NCI-H1417 treated with DMSO at 0.1 percent for 48 hours (cell line): ENCODE data around the gene GYG1.

Experiments
- DNase-seq: peaks from one replicate; lab custom pipeline; 2025; lab: John Stamatoyannopoulos, UW

Gene GYG1

DNA sequence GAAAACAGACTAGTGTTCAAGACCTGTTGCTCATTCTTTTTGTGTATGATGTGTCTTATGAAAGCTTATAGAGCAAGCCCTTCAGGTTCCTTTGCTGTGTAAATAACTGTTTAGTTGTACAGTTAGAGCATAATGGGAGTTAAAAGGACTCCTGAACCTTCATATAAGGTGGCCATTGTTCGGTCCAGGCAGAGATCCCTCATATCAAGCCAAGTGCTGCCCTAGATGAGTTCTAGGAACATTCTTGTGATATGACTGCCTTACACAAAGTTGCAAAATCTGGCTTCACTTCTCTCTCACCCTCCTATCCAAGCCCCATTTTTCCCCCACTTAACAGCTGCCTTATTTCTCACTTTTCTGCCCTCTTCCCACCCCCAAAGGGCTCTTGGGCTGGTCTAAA lies 26.9 kb downstream of the GYG1 start:
- DNase-seq, result no peak

DNA sequence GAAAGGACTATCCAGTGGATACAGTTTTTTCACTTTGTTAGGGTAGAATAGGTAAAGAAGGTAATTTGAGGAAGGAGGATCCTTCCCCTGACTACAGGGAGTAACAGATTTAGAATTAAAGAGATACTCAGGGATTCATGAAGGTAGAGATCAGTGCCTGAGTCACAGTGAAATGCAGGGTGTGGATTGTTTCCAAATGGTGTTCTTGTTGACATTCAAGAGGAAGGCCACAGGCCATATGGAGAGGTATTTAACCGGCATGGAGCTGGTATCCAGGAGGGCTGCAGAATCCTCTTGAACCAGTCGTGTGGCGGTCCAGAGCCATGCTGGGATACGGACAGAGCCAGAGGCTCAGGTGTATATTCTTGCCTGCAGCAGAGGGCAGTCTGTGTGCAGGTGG lies 28.2 kb downstream of the GYG1 start:
- no peak for DNase-seq

DNA sequence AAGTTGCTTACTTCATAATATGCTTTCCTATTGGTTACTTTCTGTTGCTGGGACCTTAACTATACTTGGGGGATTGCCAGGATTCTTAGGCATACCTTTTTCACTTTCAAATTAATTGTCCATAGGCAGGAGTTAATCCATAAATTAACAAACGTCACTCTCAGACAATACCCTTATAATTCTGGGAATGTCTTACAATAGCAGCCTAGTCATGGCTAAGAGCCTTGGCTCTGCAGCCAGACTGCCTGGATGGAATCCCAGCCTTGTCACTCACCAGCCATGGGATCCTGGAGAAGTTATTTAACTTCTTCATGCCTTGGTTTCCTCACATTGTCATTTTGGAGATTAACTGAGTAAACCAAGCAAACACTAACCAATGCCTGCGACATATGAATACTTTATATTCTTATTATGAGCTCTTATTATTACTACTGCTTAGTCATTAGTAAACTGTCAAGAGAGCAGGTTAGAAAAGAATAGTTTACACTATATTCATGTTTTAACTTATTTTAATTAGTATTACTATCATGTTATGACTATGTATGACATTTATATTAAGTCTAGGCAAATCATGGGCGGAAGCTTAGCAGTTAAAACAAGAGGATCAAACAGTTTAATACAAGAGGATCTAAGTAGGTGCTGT lies 29.0 kb downstream of the GYG1 start:
- no peak for DNase-seq

DNA sequence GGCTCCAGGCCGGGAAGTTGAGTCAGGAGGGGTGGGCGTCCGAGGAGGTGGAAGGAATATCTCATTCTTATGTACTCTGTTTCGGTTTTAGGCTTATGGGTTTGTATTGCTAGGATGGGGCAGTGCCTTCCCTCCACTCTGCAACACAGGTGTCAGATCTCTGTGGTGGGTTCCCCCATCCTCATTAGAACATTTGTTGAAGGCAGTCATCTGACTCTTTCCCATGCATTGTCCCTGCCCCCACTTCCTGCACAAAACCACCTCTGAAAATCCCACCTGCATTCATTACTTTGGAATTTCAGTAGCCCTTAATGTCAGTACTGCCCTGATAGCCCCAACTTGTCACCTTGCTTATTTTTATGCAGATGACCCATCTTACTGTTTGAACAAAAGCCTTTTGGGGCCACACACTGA lies 29.5 kb downstream of the GYG1 start:
- no peak for DNase-seq

- DNase-seq, result no peak
These were observed 30.5 kb downstream of the GYG1 start for GRCh38 chr3:149021830-149022229.

DNA sequence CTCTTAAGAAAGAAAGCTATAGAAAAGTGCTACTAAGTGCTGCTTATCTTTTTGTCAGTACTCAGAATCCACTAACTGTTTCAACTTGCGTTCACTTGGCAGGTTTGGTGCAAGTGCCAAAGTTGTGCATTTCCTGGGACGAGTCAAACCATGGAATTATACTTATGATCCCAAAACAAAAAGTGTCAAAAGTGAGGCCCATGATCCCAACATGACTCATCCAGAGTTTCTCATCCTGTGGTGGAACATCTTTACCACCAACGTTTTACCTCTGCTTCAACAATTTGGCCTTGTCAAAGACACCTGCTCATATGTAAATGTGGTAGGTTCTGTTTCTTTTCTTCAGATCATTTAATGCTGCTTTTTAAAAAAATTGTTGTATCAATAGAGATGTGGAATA lies 32.6 kb downstream of the GYG1 start:
- DNase-seq, result no peak

DNA sequence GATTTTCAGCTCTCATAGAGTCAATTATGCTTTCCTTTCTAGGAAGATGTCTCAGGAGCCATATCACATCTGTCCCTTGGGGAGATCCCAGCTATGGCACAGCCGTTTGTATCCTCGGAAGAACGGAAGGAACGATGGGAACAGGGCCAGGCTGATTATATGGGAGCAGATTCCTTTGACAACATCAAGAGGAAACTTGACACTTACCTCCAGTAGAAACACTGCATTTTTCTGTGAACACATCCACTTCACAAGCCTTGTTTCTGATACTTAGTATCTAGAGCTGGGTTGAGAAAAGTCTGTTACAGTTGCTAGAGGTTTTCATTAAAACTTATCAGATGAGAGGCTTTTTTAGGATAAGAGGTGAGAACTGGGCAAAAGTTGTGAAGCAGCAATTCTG lies 35.4 kb downstream of the GYG1 start:
- no peak for DNase-seq

DNA sequence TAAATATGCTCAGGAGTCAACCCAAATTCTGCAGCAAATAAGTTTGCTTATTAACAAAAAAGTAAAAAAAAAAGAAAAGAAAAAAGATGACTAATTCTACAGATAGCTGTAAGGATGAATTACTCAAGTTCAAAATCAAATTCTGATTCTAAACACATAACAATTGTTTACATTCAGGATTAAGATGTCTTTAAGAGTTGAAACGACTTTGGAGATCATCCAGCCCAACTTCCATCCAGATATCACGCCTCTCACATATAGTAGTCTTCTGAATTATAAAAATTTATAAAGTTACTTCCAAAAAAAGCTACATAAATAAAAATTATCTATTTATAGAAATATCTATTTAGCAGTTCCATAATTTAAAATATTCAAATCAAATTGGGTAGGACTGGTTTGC lies 39.8 kb downstream of the GYG1 start:
- DNase-seq, result no peak

DNA sequence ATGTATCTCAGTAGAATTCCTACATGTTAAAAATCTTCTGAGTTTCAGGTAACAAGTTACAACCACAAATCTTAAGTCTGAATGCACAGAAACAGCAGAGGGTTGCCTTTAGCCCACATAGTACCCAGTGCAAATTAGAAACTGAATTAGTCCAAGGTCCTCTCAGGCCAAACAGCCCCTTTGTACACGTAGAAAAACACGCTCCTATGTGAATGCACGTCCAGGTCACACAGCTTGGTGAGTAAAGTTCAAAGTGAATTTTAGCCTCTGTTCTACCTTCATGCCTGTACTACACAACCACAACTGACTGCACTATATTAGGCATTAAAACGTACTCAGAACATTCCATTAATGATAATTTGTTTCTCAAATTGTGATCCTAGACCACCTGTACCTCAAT lies 46.3 kb downstream of the GYG1 start:
- no peak for DNase-seq

- DNase-seq, result no peak
These were observed 47.0 kb downstream of the GYG1 start for GRCh38 chr3:149038322-149038721.

DNA sequence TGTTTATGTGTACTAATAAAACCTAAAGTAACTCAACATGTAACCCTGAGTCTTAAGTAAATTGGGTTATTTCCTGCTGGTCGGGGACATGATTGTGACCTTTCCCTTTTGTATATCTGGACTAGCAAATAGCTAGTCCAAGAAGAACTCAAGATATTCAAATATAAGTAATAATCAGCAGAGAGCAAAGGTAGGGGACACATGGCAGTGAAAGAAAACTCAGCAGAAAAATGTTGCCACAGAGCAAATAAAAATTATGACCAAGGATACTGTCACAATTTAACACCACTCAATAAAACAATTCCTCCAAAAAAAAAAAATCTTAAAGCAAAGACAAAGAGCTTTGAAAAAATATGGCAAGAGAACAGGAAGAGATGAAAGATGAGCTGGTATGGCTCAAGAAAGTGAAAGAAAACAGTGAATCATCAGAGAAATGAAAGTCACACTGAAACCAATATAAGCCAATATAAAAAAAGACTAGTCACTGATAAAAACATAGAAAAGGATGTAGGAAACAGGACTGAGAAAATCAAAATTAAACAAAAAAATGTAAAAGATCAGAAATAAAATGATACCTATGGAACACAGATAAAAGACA lies 51.5 kb downstream of the GYG1 start:
- DNase-seq, result no peak

DNA sequence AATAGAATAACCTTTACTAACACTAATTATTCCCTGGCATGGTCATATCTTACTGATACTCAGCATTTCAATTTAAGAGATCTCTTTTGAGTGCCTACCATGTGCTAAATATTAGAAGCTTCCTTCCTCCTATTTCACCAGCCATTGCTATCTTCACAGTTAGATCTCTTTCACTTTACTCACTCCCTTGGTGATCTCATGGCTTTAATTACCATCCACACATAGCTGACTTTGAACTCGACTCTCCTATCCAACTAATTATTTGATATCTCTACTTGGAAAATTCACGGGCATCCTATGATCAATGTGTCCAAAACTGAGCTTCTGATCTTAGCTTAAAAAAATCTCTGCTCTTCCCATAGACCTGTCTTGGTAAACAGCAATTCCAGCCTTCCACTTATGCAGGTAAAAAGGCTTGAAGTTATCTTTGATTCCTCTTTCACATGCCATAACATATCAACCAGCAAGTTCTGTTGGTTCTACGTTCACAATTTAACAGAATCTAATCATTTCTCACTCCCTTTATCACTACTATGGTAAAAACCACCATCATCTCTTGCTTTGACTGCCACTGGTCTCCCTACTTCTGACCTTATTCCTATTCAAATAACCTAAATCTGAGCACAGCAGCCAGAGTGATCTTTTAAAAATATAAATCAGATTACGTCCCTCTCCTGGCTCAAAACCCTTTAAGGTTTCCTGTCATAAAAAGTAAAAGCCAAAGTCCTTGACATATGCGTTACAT lies 53.2 kb downstream of the GYG1 start:
- no peak for DNase-seq

DNA sequence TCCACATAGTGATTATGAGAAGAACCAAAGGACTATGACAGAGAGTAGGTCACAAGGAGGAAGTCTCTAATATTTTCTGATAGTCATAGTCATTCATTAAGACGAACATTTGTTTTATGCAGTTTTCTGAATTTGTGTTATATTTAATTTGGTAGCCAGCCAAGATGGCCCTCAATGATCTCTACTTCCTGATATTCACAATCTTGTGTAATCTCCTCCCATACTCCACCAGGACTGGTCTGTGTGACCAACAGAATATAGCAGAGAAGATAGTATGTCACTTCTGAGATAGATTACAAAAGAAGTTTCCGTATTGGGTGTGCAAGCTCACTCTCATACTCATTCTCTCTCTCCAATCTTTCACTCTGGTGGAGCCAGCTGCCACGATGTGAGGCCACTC lies 64.2 kb downstream of the GYG1 start:
- DNase-seq, result no peak

- no peak for DNase-seq
These were observed 66.9 kb downstream of the GYG1 start for GRCh38 chr3:149058198-149058597.

DNA sequence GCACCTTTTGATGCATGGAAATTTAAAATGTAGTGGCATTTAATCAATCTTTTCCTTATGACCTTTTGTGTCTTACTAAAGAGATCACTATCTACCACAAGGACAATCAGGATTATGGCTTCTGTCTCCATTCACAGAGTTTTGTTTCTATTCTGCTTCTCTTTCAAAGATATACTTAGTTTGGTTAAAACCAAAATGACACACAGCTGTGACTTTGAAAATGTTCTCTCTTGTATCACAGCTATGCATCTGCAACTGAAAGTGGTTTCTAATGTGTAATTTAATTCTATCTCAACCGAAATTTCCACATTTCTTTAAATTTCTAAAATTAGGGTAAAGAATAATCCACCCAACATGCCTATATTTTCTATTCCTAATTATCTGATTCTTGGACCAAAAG lies 67.3 kb downstream of the GYG1 start:
- DNase-seq, result no peak

GRCh38 chr3:149061776-149062175 lies 70.4 kb downstream of the GYG1 start:
- DNase-seq, result no peak

DNA sequence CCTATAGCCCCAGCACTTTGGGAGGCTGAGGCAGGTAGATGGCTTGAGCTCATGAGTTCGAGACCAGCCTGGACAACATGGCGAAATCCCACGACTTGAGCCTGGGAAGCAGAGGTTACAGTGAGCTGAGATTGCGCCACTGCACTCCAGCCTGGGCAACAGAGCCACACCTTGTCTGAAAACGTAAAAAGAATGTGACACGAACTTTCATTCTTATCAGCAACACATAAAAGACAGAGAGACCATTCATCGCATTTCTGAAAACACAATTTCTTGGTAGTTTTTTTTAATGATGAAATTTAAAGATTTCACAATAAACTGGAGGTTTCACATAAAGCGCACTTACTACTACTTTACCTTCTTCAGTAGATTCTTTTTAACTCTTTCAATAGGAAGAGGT lies 76.5 kb downstream of the GYG1 start:
- no peak for DNase-seq
